ENCODE results near the gene TIMM9. TPM values are rescaled to one million over a fixed set of nuclear protein-coding genes. Genes with fewer than 3 reads are reported as not detected.
"Not testable (repeated sequence)": the region's sequence is repeated elsewhere in the genome, so short reads cannot be mapped to it uniquely, and the experiment has no call there.

TIMM9 gene
- total and polyA plus RNA-seq, 5 experiments from 2014 or later, result 38.0 to 72.2 (median 59.6) TPM

DNA sequence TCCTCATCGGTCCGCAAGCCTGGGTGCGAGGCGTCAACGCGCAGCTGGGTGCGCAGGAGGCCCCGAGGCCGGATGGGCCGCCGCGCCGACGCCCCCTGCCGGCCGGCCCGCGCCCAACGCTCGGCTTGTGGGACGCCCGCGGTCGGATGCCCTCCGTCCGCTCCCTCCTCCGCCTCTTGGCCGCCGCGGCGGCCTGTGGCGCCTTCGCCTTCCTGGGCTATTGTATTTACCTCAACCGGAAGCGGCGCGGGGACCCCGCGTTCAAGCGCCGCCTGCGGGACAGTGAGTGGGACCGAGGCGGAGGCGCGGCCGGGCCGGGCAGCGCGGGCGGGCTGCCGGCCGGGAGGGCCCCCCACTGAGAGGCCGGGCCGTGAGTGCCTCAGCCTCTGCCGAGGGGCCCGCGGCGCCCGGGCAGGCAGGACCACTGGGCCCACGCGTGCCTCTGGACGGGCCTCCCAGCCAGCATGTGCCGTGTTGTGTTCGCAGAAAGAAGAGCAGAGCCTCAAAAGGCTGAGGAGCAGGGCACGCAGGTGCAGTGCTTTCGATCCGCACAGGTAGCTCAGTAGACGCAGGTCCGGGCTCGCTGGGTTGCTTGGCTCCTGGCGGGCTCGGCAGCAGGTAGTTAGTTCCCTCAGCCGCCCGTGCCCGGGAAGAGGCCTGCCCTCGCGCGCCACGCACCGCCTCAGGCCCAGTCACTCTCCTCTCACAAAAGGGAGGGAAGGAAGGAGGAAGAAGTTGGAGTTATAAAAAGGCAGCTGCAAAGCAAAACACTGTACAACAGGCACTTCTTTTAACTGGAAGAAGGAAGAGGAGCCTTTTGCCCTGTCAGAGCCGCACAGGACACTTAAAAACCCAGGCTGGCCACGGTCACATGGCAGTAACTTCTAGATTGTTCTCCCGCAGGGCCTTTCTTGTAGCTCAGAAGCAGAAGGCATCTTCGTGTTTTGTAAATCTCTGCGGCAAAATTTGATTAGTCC lies 31.2 kb downstream of the TIMM9 start, which contains the start of gene TOMM20L:
Gene TOMM20L, plus strand, starts transcription at position 119 of the 977 bp plus-strand sequence. Its CDS starts 28 bp downstream, at position 147.
- H3K4me1 Mint-ChIP-seq, result peaks cover 7 to 20% (median 12%) of the 10 kb centered on the region in 4 donors
- ATAC-seq (peak; percentile 82 to 88), DNase-seq (peak; percentile 50 to 82 (median 73))
- POLR2A ChIA-PET, result interaction anchor here (0.5 to 2.6 kb wide), 9 partner anchors 9 to 196 kb away, joined by 3 to 19 read pairs (median 5); partner anchors contain the start of genes ACTR10, ARID4A, KIAA0586 and TIMM9
- no peaks in the 10 kb centered on the region for H3K27me3 Mint-ChIP-seq
- H3K36me3 Mint-ChIP-seq, result no peaks in the 10 kb centered on the region
- H3K27ac Mint-ChIP-seq, result peak within 1 kb of the TSS; percentile 92 to 98 (median 95)
- H3K9me3 Mint-ChIP-seq, result no peaks in the 10 kb centered on the region
- peak within 1 kb of the TSS; percentile 78 to 94 (median 86) for H3K4me3 Mint-ChIP-seq

DNA sequence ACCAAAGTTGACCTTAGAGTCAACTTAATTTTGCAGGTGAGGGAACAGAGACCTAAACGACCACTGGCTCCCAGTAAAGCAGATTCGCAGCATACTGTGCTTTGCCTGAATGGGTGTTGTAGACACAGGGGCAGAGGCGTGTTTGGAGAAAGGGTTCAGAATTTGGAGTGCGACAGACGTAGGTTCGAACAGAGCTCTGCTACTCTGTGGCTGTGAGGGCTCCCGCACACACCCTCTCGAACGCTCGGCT lies 31.8 kb downstream of the TIMM9 start:
- Mint-ChIP-seq H3K9me3 (no peaks in the 10 kb centered on the region), H3K4me1 (peaks cover 7 to 20% (median 12%) of the 10 kb centered on the region in 4 donors), H3K4me3 (peak overlapping the region; percentile 64 to 89 (median 81)), H3K27me3 (no peaks in the 10 kb centered on the region), H3K27ac (peak overlapping the region; percentile 59 to 94 (median 92)), H3K36me3 (no peaks in the 10 kb centered on the region)
- DNase-seq, result no peak
- POLR2A ChIA-PET, result interaction anchor here (0.9 to 2.6 kb wide), 7 partner anchors 10 to 195 kb away, joined by 3 to 19 read pairs (median 6); partner anchors contain the start of genes ACTR10, ARID4A, KIAA0586 and TIMM9
- ATAC-seq, result no peak

DNA sequence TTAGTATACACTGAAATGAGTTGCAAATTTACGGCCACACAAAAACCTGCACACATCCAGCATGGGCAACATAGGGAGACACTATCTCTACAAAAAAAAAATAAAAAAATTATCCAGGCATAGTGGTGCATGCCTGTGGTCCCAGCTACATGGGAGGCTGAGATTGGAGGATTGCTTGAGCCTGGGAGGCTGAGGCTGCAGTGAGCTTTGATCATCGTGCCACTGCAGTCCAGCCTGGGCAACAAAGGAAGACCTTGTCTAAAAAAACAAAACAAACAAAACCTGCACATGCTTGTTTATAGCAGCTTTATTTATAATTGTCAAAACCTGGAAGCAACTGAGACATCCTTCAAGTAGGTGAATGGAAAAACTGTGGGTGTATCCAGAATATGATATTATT lies 36.5 kb downstream of the TIMM9 start:
- H3K36me3 Mint-ChIP-seq, result peaks cover 0 to 10% (median 0%) of the 10 kb centered on the region in 3 donors
- peaks cover 2 to 5% (median 4%) of the 10 kb centered on the region in 4 donors for H3K4me1 Mint-ChIP-seq
- DNase-seq (no peak), ATAC-seq (no peak)
- POLR2A ChIA-PET, result no interaction called here
- no peak overlapping the region for H3K4me3 Mint-ChIP-seq
- peaks cover 0 to 4% (median 0%) of the 10 kb centered on the region in 9 donors for H3K9me3 Mint-ChIP-seq
- no peaks in the 10 kb centered on the region for H3K27me3 Mint-ChIP-seq
- H3K27ac Mint-ChIP-seq, result no peak overlapping the region

DNA sequence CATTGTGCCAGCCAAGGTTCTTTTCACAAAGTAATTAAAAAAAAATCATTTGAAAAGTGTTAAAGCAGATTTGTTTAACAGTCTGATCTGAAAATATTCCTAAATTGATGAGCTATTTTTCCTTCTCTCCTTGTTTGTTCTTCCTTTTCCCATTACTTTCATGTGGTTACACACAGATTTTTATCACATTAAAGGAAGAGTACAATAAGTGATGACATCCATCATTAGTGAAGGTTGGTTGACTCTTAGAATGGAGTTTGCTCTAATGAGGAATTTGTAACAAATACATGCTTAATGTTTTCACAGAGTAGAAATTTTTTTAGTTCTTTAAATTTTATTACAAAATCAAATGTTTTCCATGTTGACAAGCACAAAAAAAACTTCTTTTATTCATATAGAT lies 50.5 kb downstream of the TIMM9 start:
- ATAC-seq, result no peak
- POLR2A ChIA-PET, result no interaction called here
- Mint-ChIP-seq H3K4me3 (no peak overlapping the region), H3K27ac (no peak overlapping the region), H3K27me3 (no peaks in the 10 kb centered on the region), H3K9me3 (peaks cover 0 to 2% (median 0%) of the 10 kb centered on the region in 9 donors), H3K36me3 (peaks cover 7 to 78% (median 22%) of the 10 kb centered on the region in 3 donors), H3K4me1 (peaks cover 0 to 9% (median 2%) of the 10 kb centered on the region in 4 donors)
- DNase-seq, result no peak

DNA sequence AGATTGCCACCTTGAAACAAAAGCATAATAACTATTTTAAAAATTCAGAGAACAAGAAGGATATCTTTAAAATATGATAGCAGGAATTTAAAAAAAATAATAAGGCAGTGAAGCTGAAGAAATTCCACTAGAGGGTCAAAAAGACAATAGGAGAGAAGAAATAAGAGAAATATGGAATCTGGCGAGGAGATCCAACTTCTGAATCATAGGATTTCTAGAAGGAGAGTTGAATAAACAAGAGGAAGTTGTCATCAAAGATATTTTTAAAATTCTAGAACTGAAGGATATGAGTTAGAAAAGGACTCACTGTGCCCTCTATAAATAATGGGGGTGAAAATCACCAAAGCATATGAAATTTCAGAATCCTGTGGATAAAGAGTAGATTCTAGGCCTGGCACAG lies 58.4 kb downstream of the TIMM9 start:
- POLR2A ChIA-PET, result no interaction called here
- no peak overlapping the region for H3K4me3 Mint-ChIP-seq
- no peaks in the 10 kb centered on the region for H3K27me3 Mint-ChIP-seq
- H3K4me1 Mint-ChIP-seq, result peaks cover 0 to 4% (median 0%) of the 10 kb centered on the region in 4 donors
- peaks cover 0 to 80% (median 38%) of the 10 kb centered on the region in 3 donors for H3K36me3 Mint-ChIP-seq
- no peaks in the 10 kb centered on the region for H3K9me3 Mint-ChIP-seq
- H3K27ac Mint-ChIP-seq, result no peak overlapping the region
- ATAC-seq (no peak), DNase-seq (no peak)

DNA sequence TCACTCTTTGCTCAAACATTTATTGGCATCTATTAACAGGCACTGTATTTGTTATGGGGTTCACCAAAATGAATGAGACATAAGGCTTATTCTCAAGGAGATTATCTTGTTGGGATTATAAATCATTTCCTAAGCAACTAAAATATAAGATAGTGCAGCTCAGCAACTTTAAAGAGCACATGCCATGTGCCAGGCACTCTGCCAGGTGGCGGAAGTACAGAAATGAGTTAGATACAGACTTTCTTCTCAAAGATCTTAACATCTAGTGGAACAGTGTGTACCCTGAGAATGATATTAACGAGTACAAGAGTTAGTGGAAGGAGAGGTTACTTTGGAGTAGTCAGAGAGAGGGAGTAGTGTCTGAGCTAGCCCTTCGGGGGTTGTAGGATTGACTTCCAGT lies 60.0 kb downstream of the TIMM9 start:
- Mint-ChIP-seq H3K27ac (peak overlapping the region in 1 of 10 donors; percentile 26), H3K27me3 (no peaks in the 10 kb centered on the region), H3K4me1 (peaks cover 0 to 4% (median 0%) of the 10 kb centered on the region in 4 donors), H3K4me3 (no peak overlapping the region), H3K36me3 (peaks cover 0 to 69% (median 38%) of the 10 kb centered on the region in 3 donors), H3K9me3 (no peaks in the 10 kb centered on the region)
- no peak for ATAC-seq
- DNase-seq, result no peak
- POLR2A ChIA-PET, result no interaction called here

DNA sequence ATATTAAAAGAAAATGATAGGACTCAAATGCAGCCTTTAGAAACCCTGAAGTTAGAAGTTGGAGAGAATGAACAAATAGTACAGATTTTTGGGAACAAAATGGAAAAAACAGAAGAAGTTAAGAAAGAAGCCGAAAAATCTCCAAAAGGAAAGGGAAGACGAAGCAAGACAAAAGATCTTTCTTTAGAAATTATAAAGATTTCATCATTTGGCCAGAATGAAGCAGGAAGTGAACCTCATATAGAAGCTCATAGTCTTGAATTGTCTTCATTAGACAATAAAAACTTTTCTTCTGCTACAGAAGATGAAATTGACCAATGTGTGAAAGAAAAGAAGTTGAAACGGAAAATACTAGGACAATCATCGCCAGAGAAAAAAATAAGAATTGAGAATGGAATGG lies 63.0 kb downstream of the TIMM9 start:
- POLR2A ChIA-PET, result no interaction called here
- H3K27ac Mint-ChIP-seq, result peak overlapping the region in 4 of 10 donors; percentile 1 to 53 (median 28)
- peaks cover 0 to 74% (median 33%) of the 10 kb centered on the region in 3 donors for H3K36me3 Mint-ChIP-seq
- no peaks in the 10 kb centered on the region for H3K9me3 Mint-ChIP-seq
- ATAC-seq (no peak), DNase-seq (no peak)
- H3K27me3 Mint-ChIP-seq, result no peaks in the 10 kb centered on the region
- peaks cover 0 to 2% (median under 1%) of the 10 kb centered on the region in 4 donors for H3K4me1 Mint-ChIP-seq
- no peak overlapping the region for H3K4me3 Mint-ChIP-seq

DNA sequence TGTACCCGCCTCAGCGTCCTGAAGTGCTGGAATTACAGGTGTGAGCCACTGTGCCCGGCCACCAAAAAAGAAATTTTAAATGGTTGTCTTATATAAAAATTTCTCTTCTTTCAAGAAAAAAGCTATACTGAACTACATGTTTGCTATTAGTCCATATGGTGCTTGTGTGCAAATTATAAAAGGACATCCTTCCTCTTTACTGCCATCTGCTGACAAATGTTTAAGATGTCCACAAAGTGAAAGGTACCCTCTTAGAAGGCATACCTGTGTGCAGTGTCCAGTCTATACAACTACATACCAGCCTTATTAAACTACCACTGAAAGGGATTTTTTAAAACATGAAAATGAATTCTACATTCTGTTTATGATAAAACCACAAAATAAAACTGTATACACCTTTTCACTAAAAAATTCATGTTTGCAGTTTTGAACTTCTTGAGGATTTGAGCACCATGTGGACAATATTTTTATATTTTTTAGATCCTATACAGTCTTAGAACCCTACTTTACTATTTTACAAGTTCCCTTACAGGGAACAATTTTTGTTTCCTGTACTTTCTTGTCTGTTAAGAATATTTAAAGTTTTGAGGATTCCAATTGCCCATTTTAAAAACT lies 64.4 kb downstream of the TIMM9 start:
- H3K27me3 Mint-ChIP-seq, result no peaks in the 10 kb centered on the region
- no peaks in the 10 kb centered on the region for H3K9me3 Mint-ChIP-seq
- H3K27ac Mint-ChIP-seq, result no peak overlapping the region
- peaks cover 0 to 66% (median 29%) of the 10 kb centered on the region in 3 donors for H3K36me3 Mint-ChIP-seq
- ATAC-seq, result peak; percentile 73 to 81
- DNase-seq, result peak in 4 of 10 donors; percentile 10 to 45 (median 30)
- peaks cover 0 to 2% (median under 1%) of the 10 kb centered on the region in 4 donors for H3K4me1 Mint-ChIP-seq
- POLR2A ChIA-PET, result no interaction called here
- no peak overlapping the region for H3K4me3 Mint-ChIP-seq

DNA sequence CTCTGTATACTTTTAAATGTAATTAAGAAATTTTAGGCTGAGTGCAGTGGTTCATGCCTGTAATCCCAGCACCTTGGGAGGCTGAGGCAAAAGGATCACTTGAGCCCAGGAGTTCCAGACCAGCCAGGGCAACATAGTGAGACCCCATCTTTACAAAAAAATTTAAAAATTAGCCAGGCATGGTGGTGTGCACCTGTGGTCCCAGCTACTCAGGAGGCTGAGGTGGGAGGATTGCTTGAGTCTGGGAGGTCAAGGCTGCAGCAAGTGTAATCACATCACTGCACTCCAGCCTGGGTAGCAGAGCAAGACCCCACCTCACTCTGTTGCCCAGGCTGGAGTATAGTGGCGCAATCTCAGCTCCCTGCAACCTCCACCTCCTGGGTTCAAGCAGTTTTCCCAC lies 65.1 kb downstream of the TIMM9 start:
- POLR2A ChIA-PET, ATAC-seq, H3K4me3 Mint-ChIP-seq, H3K27me3 Mint-ChIP-seq, DNase-seq, H3K9me3 Mint-ChIP-seq, H3K4me1 Mint-ChIP-seq: not testable (repeated sequence)
- H3K27ac Mint-ChIP-seq, result peak overlapping the region in 1 of 10 donors; percentile 40
- peaks cover 0 to 60% (median 26%) of the 10 kb centered on the region in 3 donors for H3K36me3 Mint-ChIP-seq

Other genes with a start within 250 kb of the TIMM9 start
- 10 to 100 TPM; 54.9 to 69.5 TPM for gene ACTR10, start 227.4 kb downstream of the TIMM9 start, total RNA-seq
- gene ACTR10, start 227.4 kb downstream of the TIMM9 start, polyA plus RNA-seq, result 10 to 100 TPM; 80.3 to 87.2 (median 84.7) TPM
- gene PSMA3, start 182.7 kb downstream of the TIMM9 start, total RNA-seq, result 100 to 1,000 TPM; 136 to 140 TPM
- gene PSMA3, start 182.7 kb downstream of the TIMM9 start, polyA plus RNA-seq, result 100 to 1,000 TPM; 135 to 144 (median 142) TPM
- gene ARID4A, start 129.0 kb downstream of the TIMM9 start, total RNA-seq, result 10 to 100 TPM; 68.5 to 70.0 TPM
- gene ARID4A, start 129.0 kb downstream of the TIMM9 start, polyA plus RNA-seq, result 10 to 100 TPM; 19.4 to 26.2 (median 25.8) TPM
- not detected for gene TOMM20L, start 31.6 kb downstream of the TIMM9 start, total RNA-seq
- not detected for gene TOMM20L, start 31.6 kb downstream of the TIMM9 start, polyA plus RNA-seq
- gene KIAA0586, start 188 bp upstream of the TIMM9 start, total RNA-seq, result 10 to 100 TPM; 45.3 to 45.4 TPM
- gene KIAA0586, start 188 bp upstream of the TIMM9 start, polyA plus RNA-seq, result 10 to 100 TPM; 19.1 to 30.5 (median 29.6) TPM
- gene DACT1, start 210.4 kb upstream of the TIMM9 start, total RNA-seq, result 1 to 10 TPM in 1 of 2 experiments, under 1 TPM in 1; 0.82 to 1.4 TPM
- 1 to 10 TPM in 2 of 3 donors, under 1 TPM in 1; 0.75 to 2.6 (median 1.3) TPM for gene DACT1, start 210.4 kb upstream of the TIMM9 start, polyA plus RNA-seq

Measured in naive thymus-derived CD8-positive, alpha-beta T cell (primary cell).